Fibroblast of skin of abdomen (primary cell): ENCODE results near the gene APEH.
"Not testable (repeated sequence)": the region's sequence is repeated elsewhere in the genome, so short reads cannot be mapped to it uniquely, and the experiment has no call there.

Source experiments
- DNase-seq: peaks from one replicate; pipeline ENCODE4 v3.0.0-alpha.2; 2013

Gene APEH

DNA sequence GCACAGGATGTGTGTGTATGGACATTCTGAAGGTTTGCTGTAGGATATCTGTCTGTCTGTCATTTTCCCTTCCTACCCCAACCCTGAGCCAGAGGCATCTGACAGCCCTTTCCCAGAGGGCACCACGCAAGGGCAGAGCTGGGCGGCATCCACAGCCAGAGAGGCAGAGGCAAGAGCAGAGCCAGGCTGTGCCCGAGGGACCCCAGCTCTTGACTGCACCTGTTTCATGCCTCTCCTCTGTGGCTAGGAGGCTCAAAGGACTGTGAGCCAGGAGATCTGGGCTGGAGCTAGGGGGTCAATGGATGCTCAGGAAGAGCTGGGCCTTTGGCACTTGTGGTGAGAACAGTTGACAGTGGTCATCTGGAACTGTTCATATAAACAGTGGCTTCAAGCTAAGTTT lies 4.8 kb upstream of the APEH start:
- DNase-seq = no peak

- DNase-seq = no peak
Observed at GRCh38 chr3:49670940-49671290, 3.2 kb upstream of the APEH start.

DNA sequence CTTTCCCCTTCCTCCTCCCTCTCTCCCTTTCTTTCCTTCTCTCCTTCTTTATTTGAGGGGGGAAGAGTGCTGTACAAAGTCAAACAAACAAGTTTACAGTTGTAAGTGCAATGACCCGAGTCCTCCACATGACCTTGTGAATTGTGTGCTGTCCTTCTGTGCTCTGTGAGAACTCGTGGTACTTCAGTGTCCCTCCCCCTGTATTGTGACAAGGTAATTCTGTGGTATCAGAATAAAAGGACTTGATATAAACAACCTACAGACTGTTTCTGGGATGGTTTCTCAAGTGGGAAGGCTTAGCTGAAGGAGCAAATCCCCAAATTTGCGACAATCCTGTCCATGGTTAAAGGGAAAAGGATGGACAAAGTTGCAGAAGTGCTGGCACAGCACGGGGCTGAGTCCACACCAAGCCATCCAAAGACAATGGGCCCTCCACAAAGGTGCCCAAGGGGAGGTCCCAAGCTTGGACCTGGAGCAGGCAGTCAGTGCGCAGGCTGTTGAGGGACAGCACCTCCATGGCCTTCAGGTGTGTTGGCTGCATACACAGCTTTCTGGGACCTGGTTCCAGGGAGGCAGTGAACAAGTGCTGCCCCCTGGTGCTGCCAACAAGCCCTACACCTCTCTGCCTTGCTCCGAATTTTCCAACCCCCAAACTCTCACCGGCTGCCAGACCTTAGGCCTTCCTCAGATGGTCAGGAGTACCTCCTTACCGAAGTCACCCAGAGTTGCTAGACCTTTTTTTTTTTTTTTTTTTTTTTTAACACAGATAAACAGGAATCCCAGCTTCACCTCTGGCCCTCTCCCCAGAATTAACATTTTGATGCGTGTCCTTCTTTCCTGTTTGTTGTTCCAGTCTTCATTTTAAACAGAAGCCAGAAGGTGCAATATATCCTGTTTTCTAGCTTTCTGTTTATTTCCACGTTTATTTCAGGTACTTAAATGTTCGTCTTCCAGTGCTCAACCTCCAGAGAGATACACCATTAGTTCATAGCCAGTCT lies 2.6 kb upstream of the APEH start:
- DNase-seq = peak; percentile 52

DNA sequence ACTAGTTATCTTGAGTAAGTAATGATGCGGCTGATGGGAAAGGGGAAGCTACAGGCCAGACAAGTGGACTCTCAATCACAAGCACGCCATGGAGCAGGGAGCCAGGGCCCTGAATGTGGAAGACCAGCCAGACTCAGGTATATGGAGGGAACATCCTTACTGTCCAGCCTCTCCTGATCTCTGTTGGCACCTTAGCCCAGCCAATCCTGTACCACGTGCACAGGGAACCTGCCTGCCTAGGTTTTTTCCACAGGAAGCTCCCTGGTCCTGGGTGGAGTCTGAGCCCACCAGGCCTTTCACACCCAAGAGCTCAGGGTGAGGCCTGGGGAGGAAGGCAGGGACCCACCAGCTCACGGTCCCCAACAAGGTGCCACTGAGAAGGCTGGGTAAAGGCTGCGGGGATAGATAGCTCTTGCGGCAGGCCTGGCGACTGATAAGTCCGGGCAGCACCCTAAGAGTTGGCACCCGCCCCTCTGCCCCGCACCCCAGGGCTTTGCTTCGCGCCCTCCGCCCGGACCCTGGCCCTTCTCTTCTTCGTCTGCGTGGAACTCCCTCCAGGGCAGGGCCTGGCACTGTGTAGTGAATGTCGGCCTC lies 933 bp upstream of the APEH start:
- DNase-seq = no peak

- no peak for DNase-seq
Observed at GRCh38 chr3:49674497-49674983, 389 bp downstream of the APEH start.

DNA sequence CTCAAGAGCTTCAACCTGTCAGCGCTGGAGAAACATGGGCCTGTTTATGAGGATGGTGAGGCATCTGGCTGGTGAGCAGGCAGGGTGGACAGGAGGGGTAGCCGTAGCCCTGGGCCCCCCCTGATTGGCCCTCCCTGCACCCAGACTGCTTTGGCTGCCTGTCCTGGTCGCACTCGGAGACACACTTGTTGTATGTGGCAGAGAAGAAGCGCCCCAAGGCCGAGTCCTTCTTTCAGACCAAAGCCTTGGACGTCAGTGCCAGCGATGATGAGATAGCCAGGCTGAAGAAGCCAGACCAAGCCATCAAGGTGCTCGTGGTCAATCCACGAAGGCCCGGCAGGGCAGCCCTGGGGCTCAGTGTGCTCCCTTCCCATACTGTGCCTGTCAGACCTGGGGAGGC lies 1.8 kb downstream of the APEH start:
- DNase-seq = no peak

- DNase-seq = no peak
Observed at GRCh38 chr3:49680493-49681231, 6.5 kb downstream of the APEH start.

- DNase-seq = no peak
Observed at GRCh38 chr3:49681232-49681522, 7.0 kb downstream of the APEH start.

- DNase-seq = no peak
Observed at GRCh38 chr3:49681543-49681942, 7.4 kb downstream of the APEH start.

DNA sequence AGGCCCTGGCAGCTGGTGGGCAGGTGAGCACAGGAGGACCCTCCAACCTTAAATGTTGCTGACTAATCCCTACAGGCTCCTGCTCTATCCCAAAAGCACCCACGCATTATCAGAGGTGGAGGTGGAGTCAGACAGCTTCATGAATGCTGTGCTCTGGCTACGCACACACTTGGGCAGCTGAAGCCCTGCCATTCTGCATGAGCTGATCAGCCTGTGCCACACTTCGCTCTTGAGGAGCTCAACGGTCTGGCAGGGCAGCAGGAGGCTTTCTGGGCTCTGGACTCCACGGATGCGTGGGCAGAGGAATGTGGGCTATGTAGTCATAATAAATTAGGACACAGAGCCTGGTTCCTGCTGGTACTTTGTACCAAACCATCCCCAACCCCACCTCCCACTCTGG lies 9.0 kb downstream of the APEH start:
- DNase-seq = no peak

GRCh38 chr3:49684453-49684852 lies 10.3 kb downstream of the APEH start:
- DNase-seq = not testable (repeated sequence)

DNA sequence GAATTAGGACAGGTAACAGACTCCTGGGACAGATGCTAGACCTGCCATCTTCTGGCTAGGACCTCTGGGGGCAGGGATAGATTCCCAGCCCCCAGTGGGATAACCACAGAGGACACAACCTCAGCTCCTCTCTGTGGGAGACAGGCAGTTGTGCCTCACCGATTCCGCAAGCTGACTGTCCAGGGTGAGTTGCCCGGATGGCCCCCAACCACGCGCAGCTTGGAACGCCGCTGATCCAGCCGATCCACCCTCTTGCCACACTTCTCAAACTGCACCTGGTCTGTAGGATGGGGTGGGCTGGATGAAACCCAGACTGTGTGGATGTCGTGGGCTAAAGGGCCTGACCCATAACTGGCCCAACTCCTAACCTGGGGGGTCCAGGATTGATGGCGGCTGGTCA lies 11.0 kb downstream of the APEH start:
- not testable (repeated sequence) for DNase-seq

DNA sequence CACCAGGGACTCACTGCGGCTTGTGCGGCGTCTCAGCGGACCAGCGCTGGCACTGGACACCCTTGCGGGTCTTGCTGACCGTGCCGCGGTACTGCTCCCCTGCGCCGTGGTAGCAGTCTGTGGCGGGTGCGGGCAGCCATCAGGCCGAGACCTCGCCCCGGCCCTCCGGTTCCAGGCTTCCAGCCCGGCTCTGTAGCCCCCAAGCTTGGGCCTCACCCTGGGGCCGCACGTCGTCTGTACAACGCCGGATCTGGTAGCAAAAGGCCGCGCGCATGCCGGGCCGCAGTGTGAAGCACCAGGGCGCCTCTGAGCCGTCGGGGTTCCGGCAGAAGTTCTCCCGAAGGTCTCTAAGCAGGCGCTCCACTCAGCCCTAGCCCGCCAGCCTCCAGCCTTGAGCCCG lies 11.7 kb downstream of the APEH start:
- not testable (repeated sequence) for DNase-seq

- DNase-seq = not testable (repeated sequence)
Observed at GRCh38 chr3:49686346-49686745, 12.2 kb downstream of the APEH start.

DNA sequence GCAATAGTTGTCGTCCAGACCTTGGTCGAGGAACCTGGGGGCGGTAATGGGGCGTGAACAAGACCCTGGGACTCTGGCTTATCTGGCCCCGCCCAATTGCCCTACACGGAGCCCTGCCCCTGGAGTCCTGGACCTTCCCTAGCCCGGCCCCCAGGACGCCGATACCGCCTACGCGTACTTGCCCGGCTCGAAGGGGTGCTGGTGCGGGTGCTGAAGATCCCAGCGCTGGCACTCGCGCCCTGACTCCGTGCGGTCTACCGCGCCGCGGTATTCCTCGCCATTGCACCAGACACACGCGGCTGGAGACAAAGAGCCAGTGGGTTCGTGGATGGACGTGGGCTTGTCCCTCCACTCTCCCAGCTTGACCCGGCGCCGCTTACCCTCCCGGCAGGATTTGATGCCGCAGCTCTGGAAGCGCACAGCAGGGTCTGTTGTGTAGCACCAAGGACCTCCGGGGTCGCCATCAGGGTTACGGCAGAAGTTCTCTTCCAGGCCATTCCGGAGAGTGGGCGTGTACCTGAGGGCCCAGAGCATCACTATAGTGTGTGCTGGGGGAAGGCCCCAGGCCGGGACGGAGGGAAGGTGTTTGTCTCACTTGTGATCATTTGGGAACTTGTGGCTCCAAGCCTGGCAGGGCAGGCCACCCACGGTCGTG lies 12.7 kb downstream of the APEH start:
- DNase-seq = peak; percentile 36

- DNase-seq = not testable (repeated sequence)
Observed at GRCh38 chr3:49687424-49687795, 13.3 kb downstream of the APEH start.

DNA sequence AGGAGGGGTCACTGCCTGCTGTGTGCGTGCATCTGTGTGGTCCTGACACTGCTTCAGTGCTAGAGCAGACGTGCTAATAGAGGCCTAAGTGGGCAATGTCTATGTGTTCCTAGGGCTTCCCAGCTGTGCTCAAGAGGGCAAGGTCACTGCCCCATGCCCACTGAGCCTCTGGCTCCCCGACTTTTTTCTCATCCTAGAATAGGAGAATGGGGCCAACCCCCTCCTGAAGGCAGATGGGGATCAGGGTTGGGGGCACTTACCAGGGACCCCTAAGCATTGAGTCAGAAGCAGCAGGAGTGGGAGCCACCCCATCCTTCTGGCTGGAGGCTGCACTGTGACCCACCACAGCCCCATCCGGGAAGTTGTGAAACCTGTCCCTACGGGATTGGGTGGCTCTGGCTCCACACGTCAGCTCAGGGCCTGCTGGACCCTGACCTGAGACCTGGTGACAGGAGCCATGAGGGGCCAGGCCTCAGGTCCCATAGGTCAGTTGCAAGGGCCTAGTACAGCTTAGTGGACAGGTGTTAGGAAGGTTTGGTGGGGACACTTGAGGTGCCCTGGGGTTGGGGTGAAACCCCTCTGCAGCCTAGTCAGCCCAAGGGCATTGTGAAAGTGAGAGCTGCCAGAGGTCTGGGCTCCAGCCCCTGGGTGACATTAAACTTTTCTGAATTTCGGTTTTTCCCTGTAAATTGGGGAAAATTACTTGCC lies 14.3 kb downstream of the APEH start:
- not testable (repeated sequence) for DNase-seq

GRCh38 chr3:49689046-49689907 lies 15.1 kb downstream of the APEH start, which contains the start of the genes MST1 and RNF123:
Gene MST1 (minus strand): TSS chr3:49689474. CDS start chr3:49688691, 783 bp downstream.
Gene RNF123 (plus strand): TSS chr3:49689557. CDS start chr3:49691166, 1,609 bp downstream.
- peak; percentile 90 for DNase-seq

- DNase-seq = not testable (repeated sequence)
Observed at GRCh38 chr3:49689908-49690624, 15.9 kb downstream of the APEH start.

- DNase-seq = not testable (repeated sequence)
Observed at GRCh38 chr3:49690856-49691255, 16.7 kb downstream of the APEH start.
